Breast epithelium (tissue), 4 donors: ENCODE data around the gene HIPK2. TPM values are rescaled to one million over a fixed set of nuclear protein-coding genes. Genes with fewer than 3 reads are reported as not detected.

ENCODE experiments used
- DNase-seq, 2 donors: peaks; one replicate each; pipeline ENCODE4 v3.0.0-alpha.2; 2019; ENCODE audit warnings: low spot score in 2 of 2
- H3K27ac ChIP-seq, 2 donors: fragments of 200-600 bp; sonication (generic) in 1 of 2; one replicate each; pipeline ENCODE4 v1.5.1; 2016 to 2019; ENCODE audit warnings: mild to moderate bottlenecking in 1 of 2
- H3K27me3 ChIP-seq, 2 donors: fragments of 200-600 bp; sonication (generic) in 1 of 2; one replicate each; pipeline versions ENCODE4 v1.5.1 to v1.6.0; 2017 to 2019; ENCODE audit warnings: control low read depth in 1 of 2, mild to moderate bottlenecking in 1 of 2
- H3K36me3 ChIP-seq: fragments of 200-600 bp; one replicate; pipeline ENCODE4 v1.5.1; 2019
- H3K4me1 ChIP-seq, 2 donors: fragments of 200-600 bp; sonication (generic); one replicate each; pipeline ENCODE4 v1.5.1; 2016 to 2019; ENCODE audit warnings: control low read depth in 1 of 2
- H3K4me3 ChIP-seq, 3 donors: fragments of 200-600 bp; sonication (generic); 1 replicate in 2 of 3; 2 replicates in 1 of 3; pipeline ENCODE4 v1.5.1; 2016 to 2019; ENCODE audit warnings: mild to moderate bottlenecking in 3 of 3, moderate library complexity in 2 of 3
- H3K9me3 ChIP-seq, 2 donors: fragments of 200-600 bp; sonication (generic) in 1 of 2; one replicate each; pipeline ENCODE4 v1.5.1; 2016 to 2019; ENCODE audit warnings: control low read depth in 1 of 2
- POLR2A ChIP-seq: fragments of 450-650 bp; IDR thresholded peaks from one replicate; pipeline ENCODE4 v1.6.1; 2016; ENCODE audit warnings: antibody characterized with exemption, mild to moderate bottlenecking, moderate library complexity
- POLR2AphosphoS5 ChIP-seq, 3 donors: sonication (generic); formaldehyde crosslinking; IDR thresholded peaks; one replicate each; pipeline ENCODE4 v1.6.1; 2017; ENCODE audit warnings: antibody characterized with exemption in 3 of 3
- intact Hi-C: fragments of 100-400 bp; cut with DNase I; formaldehyde crosslinking; loops from one replicate; pipeline ENCODE4 v1.15.1; 2023; ENCODE audit warnings: low total_unique reads
- total RNA-seq, 3 donors: library from RNA; depleted of rRNA; stranded (reverse); fragments of >200 nt; gene quantifications; one replicate each; pipeline ENCODE4 v1.1.0, GENCODE V29; 2016
- TF ChIP-seq, protein P1 (sequence below), 3 donors: fragments of 450-650 bp; IDR thresholded peaks; one replicate each; pipeline ENCODE4 v1.5.1; 2016 to 2017; ENCODE audit warnings: antibody characterized with exemption in 3 of 3, mild to moderate bottlenecking in 3 of 3, moderate library complexity in 3 of 3

HIPK2 gene
- total RNA-seq, 3 donors from 2014 or later, result 26.4 to 31.8 (median 31.1) TPM

DNA sequence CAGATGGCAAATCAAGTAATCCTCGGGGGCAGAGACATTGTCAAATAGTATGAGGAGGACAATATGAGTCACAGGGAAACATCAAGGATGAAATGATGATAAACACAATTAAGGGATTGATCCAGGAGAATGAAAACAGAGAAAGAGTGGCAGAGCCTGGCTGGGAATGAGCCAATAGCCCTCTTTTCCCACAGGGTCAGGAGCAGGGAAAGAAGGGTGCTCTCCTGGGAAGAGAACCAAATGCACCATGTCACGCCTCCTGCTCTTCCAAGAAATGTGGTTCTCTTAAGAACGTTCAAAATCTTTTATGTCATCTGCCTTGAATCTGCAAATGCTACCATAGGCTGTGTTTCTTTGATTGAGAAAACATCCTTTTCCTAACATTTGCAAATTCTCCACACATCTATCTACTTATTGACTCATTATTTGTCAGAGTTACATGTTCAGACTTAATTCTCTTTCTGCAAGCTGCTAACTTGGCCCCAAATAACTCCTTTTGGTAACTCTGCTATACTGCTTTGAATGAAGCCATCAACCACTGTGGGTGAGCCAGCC lies 50.6 kb downstream of the HIPK2 start:
- DNase-seq, result no peak
- Histone ChIP-seq H3K9me3 (no peaks in the 10 kb centered on the region), H3K36me3 (no peaks in the 10 kb centered on the region), H3K4me3 (no peak overlapping the region), H3K27me3 (no peaks in the 10 kb centered on the region), H3K4me1 (peaks cover 0 to 9% of the 10 kb centered on the region in 2 donors), H3K27ac (peak overlapping the region; percentile 42 to 44)
- intact Hi-C loops, result no loop called here
- TF ChIP-seq POLR2A (no peak), POLR2AphosphoS5 (IDR thresholded peaks at IDR 0.05) (no peak)
- TF ChIP-seq, protein P1, sequence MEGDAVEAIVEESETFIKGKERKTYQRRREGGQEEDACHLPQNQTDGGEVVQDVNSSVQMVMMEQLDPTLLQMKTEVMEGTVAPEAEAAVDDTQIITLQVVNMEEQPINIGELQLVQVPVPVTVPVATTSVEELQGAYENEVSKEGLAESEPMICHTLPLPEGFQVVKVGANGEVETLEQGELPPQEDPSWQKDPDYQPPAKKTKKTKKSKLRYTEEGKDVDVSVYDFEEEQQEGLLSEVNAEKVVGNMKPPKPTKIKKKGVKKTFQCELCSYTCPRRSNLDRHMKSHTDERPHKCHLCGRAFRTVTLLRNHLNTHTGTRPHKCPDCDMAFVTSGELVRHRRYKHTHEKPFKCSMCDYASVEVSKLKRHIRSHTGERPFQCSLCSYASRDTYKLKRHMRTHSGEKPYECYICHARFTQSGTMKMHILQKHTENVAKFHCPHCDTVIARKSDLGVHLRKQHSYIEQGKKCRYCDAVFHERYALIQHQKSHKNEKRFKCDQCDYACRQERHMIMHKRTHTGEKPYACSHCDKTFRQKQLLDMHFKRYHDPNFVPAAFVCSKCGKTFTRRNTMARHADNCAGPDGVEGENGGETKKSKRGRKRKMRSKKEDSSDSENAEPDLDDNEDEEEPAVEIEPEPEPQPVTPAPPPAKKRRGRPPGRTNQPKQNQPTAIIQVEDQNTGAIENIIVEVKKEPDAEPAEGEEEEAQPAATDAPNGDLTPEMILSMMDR (IDR thresholded peaks at IDR 0.05), result no peak

DNA sequence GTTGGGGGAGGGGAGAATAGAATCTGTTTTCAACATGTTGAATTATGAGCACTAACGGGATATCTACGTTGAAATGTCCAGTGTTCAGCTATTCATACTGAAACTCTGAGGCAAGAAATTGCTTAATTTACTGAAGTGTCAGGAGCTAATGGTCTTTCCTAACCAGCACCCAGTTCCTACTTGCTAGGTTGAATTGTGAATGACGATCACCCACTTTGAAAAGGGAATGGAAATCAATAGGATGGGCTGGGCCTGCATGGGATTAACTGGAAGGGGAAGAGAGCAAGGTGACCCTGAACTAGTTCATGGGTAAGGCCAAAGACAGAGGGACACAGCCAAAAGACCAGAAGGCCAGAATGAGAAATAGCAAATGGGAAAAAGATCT lies 51.3 kb downstream of the HIPK2 start:
- no peak overlapping the region for H3K4me3 ChIP-seq
- peak overlapping the region; percentile 42 to 44 for H3K27ac ChIP-seq
- intact Hi-C loops, result no loop called here
- no peaks in the 10 kb centered on the region for H3K36me3 ChIP-seq
- TF ChIP-seq POLR2A (no peak), POLR2AphosphoS5 (IDR thresholded peaks at IDR 0.05) (no peak)
- TF ChIP-seq, protein P1 (IDR thresholded peaks at IDR 0.05), result no peak
- no peak for DNase-seq
- no peaks in the 10 kb centered on the region for H3K9me3 ChIP-seq
- no peaks in the 10 kb centered on the region for H3K27me3 ChIP-seq
- peaks cover 0 to 9% of the 10 kb centered on the region in 2 donors for H3K4me1 ChIP-seq

DNA sequence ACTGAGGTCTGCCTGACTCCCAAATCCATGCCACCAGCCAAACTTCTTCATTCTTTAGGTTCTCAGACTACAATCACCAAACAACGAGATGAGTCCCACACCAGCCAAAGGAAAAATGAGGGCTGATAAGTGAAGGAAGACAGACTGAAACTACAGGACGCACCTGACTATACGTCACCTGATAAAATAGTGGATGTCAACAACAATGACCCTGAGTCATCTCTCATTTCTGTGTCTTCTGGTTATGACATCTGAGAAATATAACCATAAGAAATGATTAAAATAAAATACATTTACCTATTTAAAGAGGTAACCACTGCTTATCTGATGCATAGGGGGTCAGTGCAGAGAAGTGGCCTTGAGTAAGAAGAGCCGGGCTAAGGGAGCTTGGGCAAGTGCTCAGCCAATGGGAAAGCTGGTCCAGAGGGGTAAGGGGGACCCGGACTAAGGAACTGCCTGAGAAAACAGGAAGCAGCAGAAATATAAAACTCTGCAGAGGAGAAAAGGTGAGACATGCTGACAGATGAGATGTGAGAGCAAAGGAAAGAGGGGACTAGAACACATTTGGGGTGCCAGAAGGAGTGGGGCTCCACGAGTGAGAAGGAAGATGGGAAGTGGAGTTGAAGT lies 51.8 kb downstream of the HIPK2 start:
- H3K27ac ChIP-seq, result peak overlapping the region; percentile 42 to 44
- TF ChIP-seq POLR2AphosphoS5 (IDR thresholded peaks at IDR 0.05) (no peak), POLR2A (no peak)
- TF ChIP-seq, protein P1 (IDR thresholded peaks at IDR 0.05), result no peak
- H3K4me3 ChIP-seq, result no peak overlapping the region
- no peak for DNase-seq
- peaks cover 0 to 8% of the 10 kb centered on the region in 2 donors for H3K4me1 ChIP-seq
- H3K36me3 ChIP-seq, result no peaks in the 10 kb centered on the region
- H3K27me3 ChIP-seq, result no peaks in the 10 kb centered on the region
- intact Hi-C loops, result no loop called here
- H3K9me3 ChIP-seq, result no peaks in the 10 kb centered on the region

DNA sequence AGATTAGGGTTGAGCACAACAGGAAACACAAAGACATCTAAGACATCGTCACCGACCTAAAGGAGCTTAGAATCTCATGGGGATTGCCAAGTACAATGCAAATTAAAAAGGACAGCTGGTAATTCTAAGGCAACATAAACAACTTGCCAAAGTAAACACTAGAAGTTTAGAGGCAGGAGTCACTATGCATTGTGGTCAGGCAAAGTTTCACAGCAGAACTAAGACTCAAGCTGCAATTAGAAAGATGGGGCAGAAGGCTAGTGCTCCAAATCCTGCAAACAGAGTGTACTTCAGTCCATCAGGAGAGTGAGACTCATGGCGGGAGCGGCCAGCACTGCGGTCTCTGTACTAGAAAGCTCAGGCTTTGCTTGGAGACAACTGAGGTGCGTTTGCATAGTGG lies 52.7 kb downstream of the HIPK2 start:
- Histone ChIP-seq H3K27ac (peak overlapping the region in 1 of 2 donors; percentile 42), H3K9me3 (no peaks in the 10 kb centered on the region), H3K27me3 (no peaks in the 10 kb centered on the region), H3K36me3 (no peaks in the 10 kb centered on the region), H3K4me3 (no peak overlapping the region), H3K4me1 (no peaks in the 10 kb centered on the region)
- no peak for DNase-seq
- TF ChIP-seq POLR2A (no peak), POLR2AphosphoS5 (IDR thresholded peaks at IDR 0.05) (no peak)
- TF ChIP-seq, protein P1 (IDR thresholded peaks at IDR 0.05), result no peak
- intact Hi-C loops, result no loop called here

DNA sequence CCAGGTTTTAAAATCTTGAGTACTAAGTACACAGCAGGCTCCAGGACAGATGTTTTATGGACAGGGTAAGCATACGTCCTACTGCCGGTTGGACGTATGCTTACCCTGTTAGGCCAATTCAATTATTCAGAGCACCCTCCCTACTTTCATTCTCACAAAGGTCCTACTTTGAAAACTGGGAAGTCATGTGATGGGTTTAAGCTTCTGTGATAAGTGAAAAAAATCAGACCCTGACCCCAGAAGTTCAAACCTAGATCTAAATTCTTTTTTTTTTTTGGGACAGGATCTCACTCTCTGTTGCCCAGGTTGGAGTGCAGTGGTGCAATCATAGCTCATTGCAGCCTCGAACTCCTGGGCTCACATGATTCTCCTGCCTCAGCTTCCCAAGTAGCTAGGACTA lies 55.2 kb downstream of the HIPK2 start:
- TF ChIP-seq POLR2A, result no peak
- TF ChIP-seq, protein P1 (IDR thresholded peaks at IDR 0.05), result no peak
- TF ChIP-seq POLR2AphosphoS5 (IDR thresholded peaks at IDR 0.05), result no peak
- Histone ChIP-seq H3K36me3 (no peaks in the 10 kb centered on the region), H3K9me3 (no peaks in the 10 kb centered on the region), H3K27ac (no peak overlapping the region), H3K4me3 (no peak overlapping the region), H3K4me1 (no peaks in the 10 kb centered on the region), H3K27me3 (no peaks in the 10 kb centered on the region)
- DNase-seq, result no peak
- intact Hi-C loops, result no loop called here
